BLaER1 (cell line): ENCODE data around the gene CDK4.
"Not testable (repeated sequence)": the region's sequence is repeated elsewhere in the genome, so short reads cannot be mapped to it uniquely, and the experiment has no call there.

ENCODE experiments used
- H3K27ac ChIP-seq: shearing (Covaris generic); formaldehyde crosslinking; 2 replicates; pipeline ENCODE4 v1.8.1; 2022
- H3K27me3 ChIP-seq: shearing (Covaris generic); formaldehyde crosslinking; 2 replicates; pipeline ENCODE4 v1.8.1; 2022
- H3K36me3 ChIP-seq: shearing (Covaris generic); formaldehyde crosslinking; 2 replicates; pipeline ENCODE4 v1.8.1; 2022
- H3K4me1 ChIP-seq: shearing (Covaris generic); formaldehyde crosslinking; 2 replicates; pipeline ENCODE4 v1.8.1; 2022
- H3K4me2 ChIP-seq: shearing (Covaris generic); formaldehyde crosslinking; 2 replicates; pipeline ENCODE4 v1.8.1; 2022
- H3K4me3 ChIP-seq: shearing (Covaris generic); formaldehyde crosslinking; 2 replicates; pipeline ENCODE4 v1.8.1; 2022
- H3K9ac ChIP-seq: shearing (Covaris generic); formaldehyde crosslinking; 2 replicates; pipeline ENCODE4 v1.8.1; 2022
- H3K9me3 ChIP-seq: shearing (Covaris generic); formaldehyde crosslinking; 2 replicates; pipeline ENCODE4 v1.8.1; 2022
- H4K20me1 ChIP-seq: shearing (Covaris generic); formaldehyde crosslinking; 2 replicates; pipeline ENCODE4 v1.8.1; 2022
- Cebpa-rat ChIP-seq: shearing (Covaris generic); IDR thresholded peaks from 2 replicates; pipeline ENCODE4 v1.8.1; 2022

Gene CDK4

DNA sequence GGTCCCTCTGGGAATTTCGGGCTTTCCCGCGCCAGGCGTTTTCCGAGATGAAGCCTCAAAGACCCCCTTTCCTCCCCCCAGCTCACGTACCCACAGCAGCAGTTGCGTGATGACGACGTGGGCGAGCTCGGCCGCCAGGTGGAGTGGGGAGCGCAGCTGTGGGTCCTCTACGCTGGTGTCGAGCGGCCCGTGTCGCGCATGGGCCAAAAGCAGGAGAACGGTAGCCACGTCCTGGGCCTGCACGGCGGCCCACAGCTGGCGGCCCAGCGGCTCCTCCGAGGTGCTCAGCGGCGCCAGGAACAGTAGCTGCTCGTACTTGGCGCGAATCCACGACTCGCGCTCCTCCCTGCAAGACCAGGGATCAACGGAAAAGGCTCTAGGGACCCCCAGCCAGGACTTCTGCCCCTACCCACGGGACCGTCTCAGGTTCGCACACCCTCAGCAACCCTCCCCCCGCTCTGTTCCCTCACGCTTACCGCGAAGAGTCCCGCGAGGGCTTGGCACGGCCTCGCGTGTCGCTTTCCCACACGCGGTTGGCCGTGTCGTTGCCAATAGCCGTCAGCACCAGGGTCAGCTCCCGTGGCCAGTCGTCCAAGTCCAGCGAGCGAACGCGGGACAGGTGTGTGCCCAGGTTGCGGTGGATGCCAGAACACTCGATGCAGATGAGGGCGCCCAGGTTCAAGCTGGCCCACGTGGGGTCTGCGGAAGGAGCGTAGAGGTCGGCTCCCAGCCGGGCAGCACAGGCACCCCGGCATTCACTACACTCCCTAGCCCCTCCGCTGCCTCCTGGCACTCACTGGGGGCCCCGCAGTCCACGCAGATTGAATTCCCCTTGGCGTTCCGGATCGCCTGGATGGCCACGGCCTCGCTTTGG, 25.0 kb downstream of the CDK4 start:
- Histone ChIP-seq H3K4me3 (no peak overlapping the region), H3K27me3 (no peaks in the 10 kb centered on the region), H3K9me3 (peaks cover 18% of the 10 kb centered on the region), H4K20me1 (peaks cover 3% of the 10 kb centered on the region; the same call in 1 of the 2 replicates), H3K27ac (no peak overlapping the region), H3K9ac (no peak overlapping the region), H3K4me1 (0 out of 2 replicates have a peak, but pooled peaks cover 6% of the 10 kb centered on the region), H3K36me3 (peaks cover 73% of the 10 kb centered on the region), H3K4me2 (no peak overlapping the region)
- no peak for TF ChIP-seq Cebpa-rat

DNA sequence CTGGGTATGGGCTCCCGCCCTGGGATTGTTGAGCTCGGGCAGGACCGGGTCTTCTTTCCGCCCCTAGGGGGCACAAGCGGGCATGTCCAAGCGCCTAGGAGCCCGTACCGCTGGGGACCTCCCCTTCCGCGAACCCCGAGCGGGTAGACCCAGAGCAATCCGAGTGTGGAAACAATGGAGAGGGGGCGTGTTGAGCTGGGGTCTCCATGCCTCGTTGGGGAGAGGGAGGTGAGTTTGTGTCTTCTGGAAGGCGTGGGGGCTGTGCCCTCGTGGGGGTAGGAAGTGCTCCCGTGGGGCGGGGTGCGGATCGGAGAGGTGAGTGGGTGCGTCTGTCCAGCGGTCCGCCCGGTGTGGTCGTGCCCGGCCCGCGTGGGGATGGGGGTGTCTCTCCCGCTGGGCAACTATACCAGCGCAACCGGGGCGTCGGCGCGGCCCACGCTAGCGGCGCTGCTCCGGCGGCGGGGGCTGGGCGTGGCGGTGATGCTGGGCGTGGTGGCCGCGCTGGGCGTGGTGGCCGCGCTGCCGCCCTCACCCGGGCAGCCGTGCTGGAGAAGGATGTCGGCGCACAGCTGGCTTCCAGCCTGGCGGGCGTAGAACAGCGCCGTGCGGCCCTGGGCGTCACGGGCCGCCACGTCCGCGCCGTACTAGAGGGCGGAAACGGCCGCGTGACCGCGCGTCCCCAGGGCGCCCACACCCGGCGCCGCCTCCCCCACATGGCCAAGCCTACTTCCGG, 25.8 kb downstream of the CDK4 start:
- no peak overlapping the region for H3K4me2 ChIP-seq
- peaks cover 7% of the 10 kb centered on the region; the same call in 1 of the 2 replicates for H4K20me1 ChIP-seq
- 0 out of 2 replicates have a peak, but pooled peaks cover 6% of the 10 kb centered on the region for H3K4me1 ChIP-seq
- no peak overlapping the region for H3K27ac ChIP-seq
- peaks cover 73% of the 10 kb centered on the region for H3K36me3 ChIP-seq
- H3K9me3 ChIP-seq = peaks cover 18% of the 10 kb centered on the region
- TF ChIP-seq Cebpa-rat = no peak
- no peaks in the 10 kb centered on the region for H3K27me3 ChIP-seq
- H3K9ac ChIP-seq = no peak overlapping the region
- no peak overlapping the region for H3K4me3 ChIP-seq

DNA sequence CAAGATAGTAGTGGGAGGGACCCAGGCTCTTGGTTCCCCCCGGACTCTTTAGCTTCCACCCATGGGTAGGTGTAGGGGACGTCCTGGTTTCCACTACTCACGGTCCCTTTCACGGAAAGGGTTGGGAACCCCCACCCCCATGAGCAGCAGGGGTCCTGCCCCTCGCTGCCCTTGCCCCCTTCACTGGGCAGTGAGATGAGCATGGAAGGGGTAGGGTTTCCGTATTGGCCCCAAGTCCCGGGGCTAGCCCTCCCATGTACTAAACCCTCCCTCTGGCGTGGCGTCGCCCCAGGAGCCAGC, 26.3 kb downstream of the CDK4 start:
- H4K20me1 ChIP-seq = peaks cover 7% of the 10 kb centered on the region; the same call in 1 of the 2 replicates
- H3K9ac ChIP-seq = no peak overlapping the region
- H3K27ac ChIP-seq = no peak overlapping the region
- 0 out of 2 replicates have a peak, but pooled peaks cover 6% of the 10 kb centered on the region for H3K4me1 ChIP-seq
- TF ChIP-seq Cebpa-rat = no peak
- no peaks in the 10 kb centered on the region for H3K27me3 ChIP-seq
- no peak overlapping the region for H3K4me2 ChIP-seq
- H3K9me3 ChIP-seq = peaks cover 18% of the 10 kb centered on the region
- peaks cover 73% of the 10 kb centered on the region for H3K36me3 ChIP-seq
- H3K4me3 ChIP-seq = no peak overlapping the region

DNA sequence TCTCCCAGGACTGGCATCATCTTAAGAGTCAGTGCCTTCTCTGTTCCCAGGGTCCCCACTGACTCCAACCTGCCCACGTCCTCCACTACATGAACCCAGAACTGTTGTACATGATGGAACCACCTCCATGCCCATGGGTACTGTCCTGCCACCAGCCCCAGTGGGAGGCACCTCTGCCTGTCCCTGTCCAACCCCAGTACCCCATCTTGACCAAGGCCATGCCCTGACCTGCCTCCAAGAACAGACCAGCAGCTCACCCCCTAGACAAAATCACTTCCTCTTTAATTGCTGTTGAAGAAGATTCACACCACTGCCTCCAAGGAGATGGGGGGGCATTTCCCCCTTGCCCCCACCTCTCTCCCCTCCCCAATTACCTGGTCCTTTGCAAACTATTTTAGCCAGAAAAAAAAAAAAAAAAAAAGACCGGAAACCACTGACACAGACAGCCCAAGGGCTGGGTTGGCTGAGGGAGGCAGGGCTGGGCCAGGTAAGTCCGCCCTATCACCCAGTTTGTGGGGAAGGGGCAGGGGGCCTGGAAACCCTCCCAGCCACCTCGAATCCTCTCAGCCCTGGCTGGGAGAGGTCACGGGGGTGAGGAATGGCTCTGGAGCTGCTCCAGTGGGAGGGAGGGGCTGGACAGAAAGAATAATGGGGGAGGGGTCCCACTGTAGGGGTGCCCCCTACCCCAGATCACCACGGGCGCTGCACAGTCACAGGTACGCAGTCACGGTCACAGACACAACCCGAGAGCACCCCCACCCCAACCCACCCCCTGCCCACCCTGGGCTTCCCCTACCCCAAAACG, 27.0 kb downstream of the CDK4 start:
- Histone ChIP-seq H3K4me3 (no peak overlapping the region), H3K27me3 (no peaks in the 10 kb centered on the region), H3K36me3 (peaks cover 73% of the 10 kb centered on the region), H3K27ac (no peak overlapping the region), H3K9ac (no peak overlapping the region), H4K20me1 (peaks cover 7% of the 10 kb centered on the region; the same call in 1 of the 2 replicates), H3K4me1 (0 out of 2 replicates have a peak, but pooled peaks cover 6% of the 10 kb centered on the region), H3K4me2 (no peak overlapping the region), H3K9me3 (peaks cover 18% of the 10 kb centered on the region)
- no peak for TF ChIP-seq Cebpa-rat

DNA sequence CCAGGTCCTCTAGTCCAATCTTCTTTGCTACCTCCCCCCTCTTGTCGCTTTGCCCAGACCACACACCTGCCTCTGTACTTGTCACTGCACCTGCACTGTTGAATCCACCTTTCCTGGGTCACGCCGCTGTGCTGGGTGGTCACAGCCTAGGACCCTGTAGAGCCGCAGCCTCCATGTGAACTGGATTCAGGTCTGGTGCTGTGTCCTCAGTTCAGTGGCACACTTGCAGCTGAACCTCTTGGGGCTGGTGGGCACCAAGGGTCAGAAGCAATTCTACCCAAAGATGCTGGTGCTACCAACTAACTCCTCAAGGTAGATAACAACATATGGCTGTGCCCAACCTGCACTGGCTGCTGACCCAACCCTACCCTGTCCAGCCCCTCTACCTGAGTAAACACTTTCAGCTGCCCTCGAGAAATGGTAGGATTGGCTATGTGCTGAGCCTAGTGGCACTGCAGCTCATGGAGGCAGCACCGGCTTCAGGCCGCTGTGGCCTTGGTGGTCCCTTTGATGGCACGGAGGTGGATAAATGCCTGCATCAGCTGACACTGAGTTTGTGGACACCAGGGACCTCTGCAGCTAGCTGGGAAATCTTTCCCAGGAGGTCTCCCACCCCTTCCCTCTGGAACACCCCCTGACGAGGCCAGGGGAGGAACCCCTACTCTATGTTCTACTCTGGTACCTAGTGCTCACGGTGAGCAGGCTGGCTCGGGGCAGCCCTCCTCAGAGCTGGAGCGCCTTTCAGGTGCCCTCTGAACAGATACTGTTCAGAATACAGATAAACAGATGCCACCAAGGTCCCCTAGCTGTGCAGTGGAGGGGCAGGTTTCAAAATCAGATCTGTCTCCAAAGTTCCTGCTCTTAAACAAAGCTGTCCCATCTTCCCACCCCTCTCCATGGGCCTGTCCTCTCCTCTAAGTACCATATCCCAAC, 27.8 kb downstream of the CDK4 start:
- Histone ChIP-seq H3K9me3 (peaks cover 18% of the 10 kb centered on the region), H3K27me3 (no peaks in the 10 kb centered on the region), H3K4me1 (0 out of 2 replicates have a peak, but pooled peaks cover 6% of the 10 kb centered on the region), H3K9ac (no peak overlapping the region), H3K4me2 (no peak overlapping the region), H3K27ac (no peak overlapping the region), H3K36me3 (peaks cover 73% of the 10 kb centered on the region), H3K4me3 (no peak overlapping the region), H4K20me1 (peaks cover 7% of the 10 kb centered on the region; the same call in 1 of the 2 replicates)
- TF ChIP-seq Cebpa-rat = no peak

DNA sequence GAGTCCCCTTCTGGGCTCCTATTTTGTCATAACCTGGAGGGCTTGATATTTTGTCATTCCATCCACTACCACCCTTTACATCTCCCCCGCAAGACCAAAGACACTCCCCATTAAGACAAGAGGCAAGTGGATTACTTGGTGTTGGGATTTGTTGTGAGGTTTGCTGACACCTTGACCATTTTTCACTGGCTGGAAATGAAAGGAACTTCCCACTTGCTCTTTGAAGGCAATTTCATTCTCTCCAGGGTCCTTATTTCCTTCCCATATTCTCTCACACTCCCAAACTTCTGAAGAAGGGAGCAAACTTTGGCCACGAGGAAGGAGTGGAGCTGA, 28.5 kb downstream of the CDK4 start:
- no peak overlapping the region for H3K27ac ChIP-seq
- peaks cover 18% of the 10 kb centered on the region for H3K9me3 ChIP-seq
- no peak overlapping the region for H3K4me3 ChIP-seq
- H3K4me2 ChIP-seq = no peak overlapping the region
- peaks cover 7% of the 10 kb centered on the region; the same call in 1 of the 2 replicates for H4K20me1 ChIP-seq
- no peaks in the 10 kb centered on the region for H3K27me3 ChIP-seq
- H3K9ac ChIP-seq = no peak overlapping the region
- no peak for TF ChIP-seq Cebpa-rat
- 0 out of 2 replicates have a peak, but pooled peaks cover 6% of the 10 kb centered on the region for H3K4me1 ChIP-seq
- peaks cover 77% of the 10 kb centered on the region for H3K36me3 ChIP-seq

DNA sequence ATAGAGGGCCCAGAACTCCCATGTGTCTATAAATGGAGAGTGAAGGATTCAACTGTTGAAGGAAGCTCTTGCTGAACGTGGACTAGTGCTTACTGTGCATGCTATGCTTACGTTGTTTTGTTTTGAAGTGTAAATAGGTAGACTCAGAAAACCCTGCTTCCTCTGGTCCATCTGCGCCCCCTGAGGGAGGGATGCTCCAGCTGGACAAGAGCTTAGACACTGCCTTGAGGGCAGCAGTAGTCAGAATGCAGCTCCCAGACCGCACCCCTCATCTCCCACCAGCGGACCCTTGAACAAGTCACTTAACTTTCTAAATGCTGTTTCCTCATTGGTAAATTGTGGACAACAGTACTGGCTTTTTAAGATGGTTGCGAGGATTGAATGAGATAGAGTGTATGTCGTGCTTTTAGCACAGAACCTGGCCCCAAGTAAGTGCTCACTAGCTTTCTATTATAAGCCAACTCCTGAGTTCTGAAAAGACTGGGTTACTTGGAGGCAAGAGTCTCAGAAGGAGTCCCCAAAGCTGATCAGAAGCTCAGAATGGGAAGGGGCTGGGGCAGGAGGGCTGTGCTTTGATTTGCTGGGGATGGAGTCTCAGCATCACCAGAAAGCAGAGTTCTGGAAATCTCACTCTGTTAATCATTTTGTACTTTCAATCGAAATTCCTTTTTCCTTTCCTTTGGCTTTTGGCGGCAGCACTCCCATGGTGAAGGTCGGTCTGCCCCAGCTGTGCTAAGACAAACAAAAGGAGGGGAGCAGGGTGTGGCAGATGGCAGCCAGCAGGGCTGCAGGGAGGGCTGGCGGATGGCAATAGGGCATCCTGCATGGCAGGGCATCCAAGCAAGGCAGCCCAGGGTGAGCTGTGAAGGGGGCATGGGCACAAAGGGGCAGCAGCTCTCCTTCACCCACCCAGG, 29.1 kb downstream of the CDK4 start:
- Histone ChIP-seq H3K4me2 (no peak overlapping the region), H3K9me3 (peaks cover 18% of the 10 kb centered on the region), H3K4me1 (0 out of 2 replicates have a peak, but pooled peaks cover 6% of the 10 kb centered on the region), H3K27me3 (no peaks in the 10 kb centered on the region), H3K9ac (no peak overlapping the region), H3K36me3 (peaks cover 77% of the 10 kb centered on the region), H3K4me3 (no peak overlapping the region), H4K20me1 (peaks cover 7% of the 10 kb centered on the region; the same call in 1 of the 2 replicates), H3K27ac (no peak overlapping the region)
- TF ChIP-seq Cebpa-rat = no peak

DNA sequence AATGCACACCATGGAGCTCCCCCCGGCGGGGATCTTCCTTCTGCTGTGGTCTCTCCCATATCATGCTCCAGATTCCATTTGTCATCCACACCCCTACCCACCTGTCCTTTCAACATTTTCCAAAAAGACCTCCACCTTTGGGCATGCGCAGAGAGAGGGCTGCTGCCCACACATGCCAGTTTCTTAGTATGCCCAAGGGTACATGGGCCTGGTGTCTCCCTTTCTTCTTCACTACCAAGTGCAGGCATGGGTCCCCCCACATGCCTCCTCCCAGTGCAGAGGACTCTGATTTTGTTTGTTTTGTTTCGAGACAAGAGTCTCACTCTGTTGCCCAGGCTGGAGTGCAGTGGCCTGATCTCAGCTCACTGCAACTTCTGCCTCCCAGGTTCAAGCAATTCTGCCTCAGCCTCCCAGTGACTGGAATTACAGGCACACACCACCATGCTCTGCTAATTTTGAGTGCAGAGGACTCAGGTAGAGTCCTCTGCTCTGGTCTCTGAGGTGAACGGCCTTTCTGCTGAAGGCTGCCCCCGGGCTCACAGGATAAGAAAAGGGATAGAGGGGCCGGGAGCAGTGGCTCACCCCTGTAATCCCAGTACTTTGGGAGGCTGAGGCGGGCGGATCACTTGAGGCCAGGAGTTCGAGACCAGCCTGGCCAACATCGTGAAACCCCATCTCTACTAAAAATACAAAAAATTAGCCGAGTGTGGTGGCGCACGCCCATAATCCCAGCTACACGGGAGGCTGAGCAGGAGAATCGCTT, 30.1 kb downstream of the CDK4 start:
- Histone ChIP-seq H3K36me3 (peaks cover 77% of the 10 kb centered on the region), H3K9me3 (peaks cover 12% of the 10 kb centered on the region)
- not testable (repeated sequence) for H3K9ac ChIP-seq, H3K4me3 ChIP-seq, H3K4me1 ChIP-seq, H3K4me2 ChIP-seq, H3K27me3 ChIP-seq, H3K27ac ChIP-seq, H4K20me1 ChIP-seq
